Measurements from ENCODE around the gene CGNL1.

The CGNL1 gene

DNA sequence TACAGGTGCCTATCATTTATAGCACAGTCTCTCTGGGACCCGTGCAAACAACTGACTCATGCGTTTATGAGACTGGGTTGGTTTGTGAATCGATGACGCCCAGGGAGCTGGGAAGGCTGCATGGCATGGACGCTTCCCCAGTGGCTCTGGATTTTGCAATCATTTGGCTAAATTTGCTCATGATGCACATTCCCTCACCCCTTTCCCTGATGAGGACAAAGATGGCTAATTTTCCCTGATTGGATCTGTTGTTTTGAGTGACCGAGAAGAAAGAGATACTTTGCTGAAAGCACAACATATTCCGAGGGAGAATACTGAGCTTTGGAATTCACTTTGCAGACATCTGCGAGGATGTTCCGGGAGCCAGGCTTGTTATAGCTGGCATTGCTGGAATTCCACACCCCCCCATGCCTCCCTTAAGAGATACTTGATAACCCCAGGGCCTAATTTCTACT lies 51.1 kb downstream of the CGNL1 start:
- H3K27me3 ChIP-seq (ENCODE audit: control insufficient read depth, insufficient read depth, low read length), result peaks cover 8% of the 10 kb centered on the region
- H3K4me2 ChIP-seq (ENCODE audit: low read length), result peak overlapping the region; percentile 57
- H3K36me3 ChIP-seq (ENCODE audit: insufficient read depth, low read length), result no peaks in the 10 kb centered on the region
- no peak overlapping the region for H3K4me3 ChIP-seq (ENCODE audit: low read length)
- H3K9me3 ChIP-seq (replicated peaks; ENCODE audit: low read length), result no peaks in the 10 kb centered on the region
- H3K9ac ChIP-seq (ENCODE audit: low read depth, low read length), result no peak overlapping the region
- peaks cover 19% of the 10 kb centered on the region for H3K4me1 ChIP-seq (ENCODE audit: control insufficient read depth, insufficient read depth, low read length)

DNA sequence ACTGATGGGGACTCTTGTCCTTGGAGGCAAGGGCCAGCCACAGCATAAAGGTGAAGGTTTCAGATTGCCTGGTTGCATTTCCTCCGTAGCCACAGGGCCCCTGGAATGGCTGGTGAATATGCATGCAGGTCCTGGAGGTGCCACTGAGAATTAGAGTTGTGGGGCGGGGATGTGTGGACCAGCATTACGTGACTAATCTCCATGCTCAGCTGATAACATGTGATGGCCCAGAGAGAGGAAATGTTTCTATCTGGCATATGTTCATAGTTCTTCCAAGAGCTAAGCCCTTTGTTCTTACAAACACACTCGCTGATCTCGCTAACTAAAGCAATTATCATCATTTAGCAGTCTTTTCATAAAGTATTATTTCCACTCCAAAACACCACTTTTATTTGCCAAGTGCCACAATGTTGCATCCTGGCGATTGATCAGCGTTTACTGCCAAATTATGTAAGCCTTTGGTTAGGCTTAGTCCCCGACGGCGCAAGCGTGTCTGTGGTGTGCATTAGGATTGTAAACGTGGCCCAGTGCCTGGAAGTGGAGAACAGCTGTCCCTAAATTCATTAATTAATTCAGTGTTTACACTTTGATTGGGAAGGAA lies 55.9 kb downstream of the CGNL1 start:
- Histone ChIP-seq H3K4me2 (ENCODE audit: low read length) (no peak overlapping the region), H3K9ac (ENCODE audit: low read depth, low read length) (no peak overlapping the region), H3K4me3 (ENCODE audit: low read length) (no peak overlapping the region), H3K27me3 (ENCODE audit: control insufficient read depth, insufficient read depth, low read length) (peaks cover 4% of the 10 kb centered on the region), H3K4me1 (ENCODE audit: control insufficient read depth, insufficient read depth, low read length) (peaks cover 13% of the 10 kb centered on the region), H3K9me3 (replicated peaks; ENCODE audit: low read length) (no peaks in the 10 kb centered on the region), H3K36me3 (ENCODE audit: insufficient read depth, low read length) (no peaks in the 10 kb centered on the region)

GRCh38 chr15:57436166-57436565 lies 59.9 kb downstream of the CGNL1 start:
- no peaks in the 10 kb centered on the region for H3K9me3 ChIP-seq (replicated peaks; ENCODE audit: low read length)
- H3K4me1 ChIP-seq (ENCODE audit: control insufficient read depth, insufficient read depth, low read length), result peaks cover 2% of the 10 kb centered on the region
- peaks cover 4% of the 10 kb centered on the region for H3K27me3 ChIP-seq (ENCODE audit: control insufficient read depth, insufficient read depth, low read length)

GRCh38 chr15:57436961-57437360 lies 60.7 kb downstream of the CGNL1 start:
- peaks cover 4% of the 10 kb centered on the region for H3K27me3 ChIP-seq (ENCODE audit: control insufficient read depth, insufficient read depth, low read length)

More at GRCh38 chr15:57436166-57436565, 59.9 kb downstream of the CGNL1 start:
- no peak overlapping the region for H3K9ac ChIP-seq (ENCODE audit: low read depth, low read length)
- H3K4me2 ChIP-seq (ENCODE audit: low read length), result no peak overlapping the region
- H3K4me3 ChIP-seq (ENCODE audit: low read length), result no peak overlapping the region
- no peaks in the 10 kb centered on the region for H3K36me3 ChIP-seq (ENCODE audit: insufficient read depth, low read length)

DNA sequence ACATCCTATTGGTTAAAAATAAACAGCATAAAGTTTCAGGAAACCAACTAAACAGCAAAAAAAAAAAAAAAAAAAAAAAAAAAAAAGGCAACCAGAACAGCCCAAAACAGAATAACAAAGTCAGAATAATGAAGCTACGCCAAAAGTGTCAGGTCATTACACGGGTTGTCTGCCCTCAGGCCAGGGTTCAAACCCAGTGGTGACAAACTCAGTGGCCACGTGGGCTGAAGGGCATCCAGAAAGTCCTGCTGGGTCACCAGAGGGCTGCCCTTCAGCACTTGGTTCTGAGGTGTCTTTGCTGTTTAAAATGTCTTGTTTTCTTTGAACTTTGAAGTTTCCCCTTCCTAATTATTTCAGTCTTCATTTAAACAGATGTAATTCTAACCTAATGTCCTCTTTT lies 61.3 kb downstream of the CGNL1 start:
- no peak overlapping the region for H3K9ac ChIP-seq (ENCODE audit: low read depth, low read length)
- H3K27me3 ChIP-seq (ENCODE audit: control insufficient read depth, insufficient read depth, low read length), result peaks cover under 1% of the 10 kb centered on the region
- no peaks in the 10 kb centered on the region for H3K9me3 ChIP-seq (replicated peaks; ENCODE audit: low read length)
- no peak overlapping the region for H3K4me2 ChIP-seq (ENCODE audit: low read length)
- H3K4me1 ChIP-seq (ENCODE audit: control insufficient read depth, insufficient read depth, low read length), result peaks cover 2% of the 10 kb centered on the region
- H3K36me3 ChIP-seq (ENCODE audit: insufficient read depth, low read length), result no peaks in the 10 kb centered on the region
- no peak overlapping the region for H3K4me3 ChIP-seq (ENCODE audit: low read length)

More at GRCh38 chr15:57436961-57437360, 60.7 kb downstream of the CGNL1 start:
- Histone ChIP-seq H3K4me2 (ENCODE audit: low read length) (no peak overlapping the region), H3K9me3 (replicated peaks; ENCODE audit: low read length) (no peaks in the 10 kb centered on the region), H3K4me1 (ENCODE audit: control insufficient read depth, insufficient read depth, low read length) (peaks cover 2% of the 10 kb centered on the region), H3K36me3 (ENCODE audit: insufficient read depth, low read length) (no peaks in the 10 kb centered on the region), H3K4me3 (ENCODE audit: low read length) (no peak overlapping the region), H3K9ac (ENCODE audit: low read depth, low read length) (no peak overlapping the region)

DNA sequence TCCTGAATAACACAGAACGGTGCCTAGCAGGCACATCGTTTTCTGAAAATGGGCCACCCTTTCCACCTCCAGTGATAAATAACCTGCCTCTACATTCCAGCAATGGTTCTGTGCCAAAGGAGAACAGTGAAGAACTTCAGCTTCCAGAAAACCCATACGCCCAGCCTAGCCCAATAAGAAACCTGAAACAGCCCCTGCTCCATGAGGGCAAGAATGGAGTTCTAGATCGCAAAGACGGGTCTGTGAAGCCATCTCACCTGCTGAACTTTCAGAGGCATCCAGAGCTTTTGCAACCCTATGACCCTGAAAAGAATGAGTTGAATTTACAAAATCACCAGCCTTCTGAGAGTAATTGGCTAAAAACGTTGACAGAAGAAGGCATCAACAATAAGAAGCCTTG lies 61.9 kb downstream of the CGNL1 start:
- no peaks in the 10 kb centered on the region for H3K27me3 ChIP-seq (ENCODE audit: control insufficient read depth, insufficient read depth, low read length)

GRCh38 chr15:57439128-57440027 lies 63.1 kb downstream of the CGNL1 start:
- no peaks in the 10 kb centered on the region for H3K36me3 ChIP-seq (ENCODE audit: insufficient read depth, low read length)
- no peak overlapping the region for H3K4me3 ChIP-seq (ENCODE audit: low read length)
- H3K9ac ChIP-seq (ENCODE audit: low read depth, low read length), result no peak overlapping the region
- H3K27me3 ChIP-seq (ENCODE audit: control insufficient read depth, insufficient read depth, low read length), result no peaks in the 10 kb centered on the region
- peaks cover 2% of the 10 kb centered on the region for H3K4me1 ChIP-seq (ENCODE audit: control insufficient read depth, insufficient read depth, low read length)
- no peaks in the 10 kb centered on the region for H3K9me3 ChIP-seq (replicated peaks; ENCODE audit: low read length)
- no peak overlapping the region for H3K4me2 ChIP-seq (ENCODE audit: low read length)

More for the DNA sequence above, 61.9 kb downstream of the CGNL1 start:
- Histone ChIP-seq H3K9me3 (replicated peaks; ENCODE audit: low read length) (no peaks in the 10 kb centered on the region), H3K9ac (ENCODE audit: low read depth, low read length) (no peak overlapping the region), H3K4me2 (ENCODE audit: low read length) (no peak overlapping the region), H3K4me3 (ENCODE audit: low read length) (no peak overlapping the region), H3K4me1 (ENCODE audit: control insufficient read depth, insufficient read depth, low read length) (peaks cover 2% of the 10 kb centered on the region), H3K36me3 (ENCODE audit: insufficient read depth, low read length) (no peaks in the 10 kb centered on the region)

DNA sequence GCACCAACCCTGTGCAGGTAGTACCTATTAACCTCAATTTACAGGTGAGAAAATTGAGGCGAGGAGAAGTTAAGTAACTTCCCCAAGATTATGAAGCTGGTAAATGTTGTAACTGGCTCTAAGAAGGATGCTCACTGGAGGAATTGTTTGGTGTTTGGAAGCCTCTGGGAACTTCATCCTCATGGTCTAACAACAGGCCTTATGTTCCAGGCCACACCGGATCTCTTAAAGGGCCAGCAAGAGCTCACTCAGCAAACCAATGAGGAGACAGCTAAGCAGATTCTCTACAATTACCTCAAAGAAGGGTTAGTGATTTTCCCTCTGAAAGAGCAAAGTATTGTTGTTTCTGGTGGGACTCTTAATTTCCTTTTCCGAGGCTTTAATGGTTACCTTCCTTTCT lies 63.9 kb downstream of the CGNL1 start:
- Histone ChIP-seq H3K9me3 (replicated peaks; ENCODE audit: low read length) (no peaks in the 10 kb centered on the region), H3K4me1 (ENCODE audit: control insufficient read depth, insufficient read depth, low read length) (peaks cover 5% of the 10 kb centered on the region), H3K4me2 (ENCODE audit: low read length) (no peak overlapping the region), H3K27me3 (ENCODE audit: control insufficient read depth, insufficient read depth, low read length) (no peaks in the 10 kb centered on the region), H3K36me3 (ENCODE audit: insufficient read depth, low read length) (no peaks in the 10 kb centered on the region), H3K9ac (ENCODE audit: low read depth, low read length) (no peak overlapping the region), H3K4me3 (ENCODE audit: low read length) (no peak overlapping the region)

DNA sequence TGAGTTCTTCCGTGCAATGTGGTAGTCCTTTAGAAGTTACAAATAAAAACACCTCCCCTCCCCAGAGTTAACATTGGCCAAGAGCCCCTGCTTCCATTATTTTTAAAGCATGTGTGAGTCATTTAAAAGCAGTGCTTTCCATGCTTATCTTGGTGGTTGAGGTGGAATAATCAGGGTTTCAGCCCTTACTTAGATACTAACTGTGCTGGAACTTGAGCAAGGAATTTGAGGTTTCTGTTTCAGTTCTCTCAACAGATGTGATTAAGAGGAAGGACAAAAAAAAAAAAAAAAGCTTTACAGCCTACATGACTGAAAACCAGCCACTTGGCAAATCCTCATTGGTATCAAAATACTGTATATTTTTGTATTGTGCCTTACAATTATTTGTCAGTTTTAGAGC lies 64.5 kb downstream of the CGNL1 start:
- no peak overlapping the region for H3K4me2 ChIP-seq (ENCODE audit: low read length)
- no peaks in the 10 kb centered on the region for H3K36me3 ChIP-seq (ENCODE audit: insufficient read depth, low read length)
- no peak overlapping the region for H3K9ac ChIP-seq (ENCODE audit: low read depth, low read length)
- peaks cover 11% of the 10 kb centered on the region for H3K4me1 ChIP-seq (ENCODE audit: control insufficient read depth, insufficient read depth, low read length)
- no peak overlapping the region for H3K4me3 ChIP-seq (ENCODE audit: low read length)
- no peaks in the 10 kb centered on the region for H3K9me3 ChIP-seq (replicated peaks; ENCODE audit: low read length)
- no peaks in the 10 kb centered on the region for H3K27me3 ChIP-seq (ENCODE audit: control insufficient read depth, insufficient read depth, low read length)

- Histone ChIP-seq H3K4me1 (ENCODE audit: control insufficient read depth, insufficient read depth, low read length) (peaks cover 13% of the 10 kb centered on the region), H3K36me3 (ENCODE audit: insufficient read depth, low read length) (no peaks in the 10 kb centered on the region), H3K9ac (ENCODE audit: low read depth, low read length) (no peak overlapping the region), H3K4me3 (ENCODE audit: low read length) (no peak overlapping the region), H3K4me2 (ENCODE audit: low read length) (no peak overlapping the region), H3K27me3 (ENCODE audit: control insufficient read depth, insufficient read depth, low read length) (no peaks in the 10 kb centered on the region), H3K9me3 (replicated peaks; ENCODE audit: low read length) (no peaks in the 10 kb centered on the region)
Observed at GRCh38 chr15:57442335-57442734, 66.0 kb downstream of the CGNL1 start.

DNA sequence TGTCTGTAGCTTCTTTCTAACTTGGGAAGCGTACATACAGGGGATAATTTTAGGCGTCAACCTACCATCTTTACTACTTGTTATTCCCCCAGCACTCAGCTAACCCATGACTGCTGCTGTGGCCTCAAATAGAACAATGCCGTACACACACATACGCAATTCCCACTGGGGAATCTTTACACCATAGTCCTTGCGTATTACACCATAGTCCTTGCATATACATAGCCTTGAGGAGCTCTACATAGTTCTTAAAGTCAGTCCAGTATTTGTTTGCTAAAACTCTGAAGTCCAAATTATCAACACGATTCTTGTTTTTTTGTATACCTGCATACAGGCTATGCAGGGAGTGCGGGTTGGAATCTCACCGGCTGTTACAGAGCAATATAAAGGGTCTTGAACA lies 67.2 kb downstream of the CGNL1 start:
- no peak overlapping the region for H3K9ac ChIP-seq (ENCODE audit: low read depth, low read length)
- peaks cover 13% of the 10 kb centered on the region for H3K4me1 ChIP-seq (ENCODE audit: control insufficient read depth, insufficient read depth, low read length)
- no peak overlapping the region for H3K4me3 ChIP-seq (ENCODE audit: low read length)
- no peaks in the 10 kb centered on the region for H3K36me3 ChIP-seq (ENCODE audit: insufficient read depth, low read length)
- H3K4me2 ChIP-seq (ENCODE audit: low read length), result no peak overlapping the region
- H3K27me3 ChIP-seq (ENCODE audit: control insufficient read depth, insufficient read depth, low read length), result no peaks in the 10 kb centered on the region
- H3K9me3 ChIP-seq (replicated peaks; ENCODE audit: low read length), result no peaks in the 10 kb centered on the region
